Parathyroid adenoma (tissue), 2 donors: Measurements from ENCODE around the gene PROM2.

Experiments used
- H2AFZ ChIP-seq: fragments of 300-600 bp; sonication (generic); one replicate; pipeline ENCODE4 v1.7.0; 2017; ENCODE audit warnings: antibody characterized with exemption, mild to moderate bottlenecking
- H3K27ac ChIP-seq: fragments of 300-600 bp; sonication (generic); one replicate; pipeline ENCODE4 v1.7.0; 2017
- H3K27me3 ChIP-seq: fragments of 300-600 bp; sonication (generic); one replicate; pipeline ENCODE4 v1.7.0; 2017; ENCODE audit warnings: low read length; ENCODE audit not compliant: control insufficient read depth, insufficient read depth
- H3K36me3 ChIP-seq: fragments of 300-600 bp; sonication (generic); one replicate; pipeline ENCODE4 v1.7.0; 2017; ENCODE audit warnings: low read length; ENCODE audit not compliant: control insufficient read depth, insufficient read depth
- H3K4me1 ChIP-seq: fragments of 300-600 bp; sonication (generic); one replicate; pipeline ENCODE4 v1.7.0; 2017; ENCODE audit warnings: control low read depth
- H3K4me2 ChIP-seq: fragments of 300-600 bp; sonication (generic); one replicate; pipeline ENCODE4 v1.7.0; 2017; ENCODE audit warnings: low read length
- H3K4me3 ChIP-seq: fragments of 300-600 bp; sonication (generic); one replicate; pipeline ENCODE4 v1.7.0; 2017; ENCODE audit warnings: low read depth, low read length
- H3K79me2 ChIP-seq: fragments of 300-600 bp; sonication (generic); one replicate; pipeline ENCODE4 v1.7.0; 2017; ENCODE audit warnings: control low read depth
- H3K9ac ChIP-seq: fragments of 300-600 bp; sonication (generic); one replicate; pipeline ENCODE4 v1.7.0; 2017; ENCODE audit warnings: mild to moderate bottlenecking
- H3K9me3 ChIP-seq: fragments of 300-600 bp; sonication (generic); one replicate; pipeline ENCODE4 v1.7.0; 2017; ENCODE audit warnings: low read length; ENCODE audit not compliant: control insufficient read depth
- TF ChIP-seq, protein P1 (sequence below): fragments of 300-600 bp; sonication (generic); IDR thresholded peaks from one replicate; pipeline ENCODE4 v1.7.0; 2017; ENCODE audit warnings: antibody characterized with exemption, mild to moderate bottlenecking
- donor health status: primary hyperparathyroidism.

PROM2 gene

DNA sequence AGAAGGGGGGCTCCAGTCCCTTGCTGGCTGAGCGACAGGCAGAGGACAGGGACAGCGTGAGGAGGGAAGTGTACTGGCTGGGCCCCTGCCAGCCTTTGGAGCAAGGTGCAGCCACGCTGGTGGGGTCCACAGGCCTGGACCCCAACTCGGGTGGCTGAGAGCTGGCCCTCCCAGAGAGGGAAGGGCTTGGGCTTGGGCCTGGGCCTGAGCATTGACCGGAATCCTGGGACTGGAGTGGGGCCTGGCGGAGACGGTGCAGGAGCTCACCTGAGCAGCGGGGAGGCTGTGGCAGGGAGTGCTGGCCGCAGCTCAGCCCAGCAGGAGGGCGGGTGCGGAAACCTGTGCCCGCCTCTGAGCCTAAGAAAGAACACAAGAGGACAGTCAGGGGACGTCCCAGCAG lies 50.8 kb downstream of the PROM2 start:
- H3K27me3 ChIP-seq, result no peaks in the 10 kb centered on the region
- no peak overlapping the region for H3K27ac ChIP-seq
- no peaks in the 10 kb centered on the region for H3K9me3 ChIP-seq
- H3K4me1 ChIP-seq, result peaks cover 36% of the 10 kb centered on the region
- H3K4me2 ChIP-seq, result no peak overlapping the region
- no peaks in the 10 kb centered on the region for H3K79me2 ChIP-seq
- H2AFZ ChIP-seq, result no peak overlapping the region
- H3K9ac ChIP-seq, result no peak overlapping the region
- H3K36me3 ChIP-seq, result no peaks in the 10 kb centered on the region
- no peak overlapping the region for H3K4me3 ChIP-seq
- TF ChIP-seq, protein P1, sequence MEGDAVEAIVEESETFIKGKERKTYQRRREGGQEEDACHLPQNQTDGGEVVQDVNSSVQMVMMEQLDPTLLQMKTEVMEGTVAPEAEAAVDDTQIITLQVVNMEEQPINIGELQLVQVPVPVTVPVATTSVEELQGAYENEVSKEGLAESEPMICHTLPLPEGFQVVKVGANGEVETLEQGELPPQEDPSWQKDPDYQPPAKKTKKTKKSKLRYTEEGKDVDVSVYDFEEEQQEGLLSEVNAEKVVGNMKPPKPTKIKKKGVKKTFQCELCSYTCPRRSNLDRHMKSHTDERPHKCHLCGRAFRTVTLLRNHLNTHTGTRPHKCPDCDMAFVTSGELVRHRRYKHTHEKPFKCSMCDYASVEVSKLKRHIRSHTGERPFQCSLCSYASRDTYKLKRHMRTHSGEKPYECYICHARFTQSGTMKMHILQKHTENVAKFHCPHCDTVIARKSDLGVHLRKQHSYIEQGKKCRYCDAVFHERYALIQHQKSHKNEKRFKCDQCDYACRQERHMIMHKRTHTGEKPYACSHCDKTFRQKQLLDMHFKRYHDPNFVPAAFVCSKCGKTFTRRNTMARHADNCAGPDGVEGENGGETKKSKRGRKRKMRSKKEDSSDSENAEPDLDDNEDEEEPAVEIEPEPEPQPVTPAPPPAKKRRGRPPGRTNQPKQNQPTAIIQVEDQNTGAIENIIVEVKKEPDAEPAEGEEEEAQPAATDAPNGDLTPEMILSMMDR, result no peak

DNA sequence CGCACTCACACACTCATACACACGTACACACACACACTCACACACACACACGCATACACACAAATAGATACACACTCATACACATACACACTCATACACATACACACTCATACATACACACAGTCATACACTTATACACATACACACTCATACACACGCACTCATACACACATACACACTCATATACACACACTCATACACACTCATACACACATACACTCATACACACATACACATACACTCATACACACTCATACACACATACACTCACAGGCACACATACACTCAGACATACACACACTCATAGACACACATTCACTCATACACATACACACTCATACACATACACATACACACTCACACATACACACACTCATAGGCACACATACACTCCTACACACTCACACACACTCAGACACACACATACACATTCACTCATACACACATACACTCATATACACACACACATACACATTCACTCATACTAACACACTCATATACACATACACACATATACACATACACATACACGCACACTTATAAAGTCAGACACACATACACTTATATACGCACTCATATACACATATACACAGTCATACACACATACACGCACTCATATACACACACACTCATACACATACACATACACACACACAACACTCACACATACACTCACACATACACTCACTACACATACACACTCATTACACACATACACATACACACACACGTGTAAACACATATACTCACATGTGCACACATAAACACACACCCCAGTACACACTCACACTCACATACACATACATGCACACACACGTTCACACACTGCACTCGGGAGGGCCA lies 51.6 kb downstream of the PROM2 start:
- Histone ChIP-seq H3K9ac (no peak overlapping the region), H3K36me3 (no peaks in the 10 kb centered on the region), H3K4me2 (no peak overlapping the region), H3K4me3 (no peak overlapping the region), H3K27ac (no peak overlapping the region), H3K27me3 (no peaks in the 10 kb centered on the region), H3K79me2 (no peaks in the 10 kb centered on the region), H3K4me1 (peaks cover 44% of the 10 kb centered on the region), H2AFZ (no peak overlapping the region), H3K9me3 (no peaks in the 10 kb centered on the region)
- TF ChIP-seq, protein P1, result no peak

DNA sequence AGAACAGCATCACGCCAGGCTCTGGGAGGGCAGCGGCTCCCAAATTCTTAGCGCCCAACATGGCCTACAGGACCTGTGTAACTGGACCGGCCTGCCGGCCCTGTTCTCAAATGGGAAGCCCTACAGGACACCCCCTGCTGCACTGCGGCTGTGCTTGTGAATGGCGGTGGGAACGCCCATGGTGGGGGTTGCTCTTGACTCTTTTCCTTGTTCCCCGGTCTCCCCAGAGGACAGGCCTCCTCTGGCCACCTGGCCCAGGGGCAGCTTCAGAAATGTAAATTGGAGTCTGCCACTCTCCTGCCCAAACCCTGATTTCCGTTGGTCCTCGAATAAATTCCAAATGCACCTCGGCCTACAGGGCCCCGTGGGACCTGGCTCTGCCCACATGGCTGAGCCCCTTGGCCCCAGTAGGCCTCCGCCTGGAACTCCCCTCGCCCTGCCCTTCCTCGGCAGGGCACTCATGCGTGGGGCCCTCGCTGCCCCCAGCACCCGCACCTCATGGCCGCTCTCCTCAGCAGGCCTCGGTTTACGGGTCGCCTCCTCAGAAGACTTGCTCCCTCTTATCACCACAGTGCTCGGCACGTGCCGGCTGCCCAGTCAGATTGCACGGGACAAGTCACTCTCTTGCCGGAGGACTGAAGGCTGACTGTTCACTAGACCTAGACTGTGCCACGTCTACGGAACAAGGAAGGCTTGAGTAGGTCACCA lies 52.3 kb downstream of the PROM2 start:
- H3K9ac ChIP-seq, result no peak overlapping the region
- H3K36me3 ChIP-seq, result no peaks in the 10 kb centered on the region
- no peaks in the 10 kb centered on the region for H3K9me3 ChIP-seq
- H3K4me3 ChIP-seq, result no peak overlapping the region
- no peaks in the 10 kb centered on the region for H3K27me3 ChIP-seq
- no peaks in the 10 kb centered on the region for H3K79me2 ChIP-seq
- no peak overlapping the region for H3K4me2 ChIP-seq
- H3K4me1 ChIP-seq, result peaks cover 52% of the 10 kb centered on the region
- TF ChIP-seq, protein P1, result no peak
- no peak overlapping the region for H3K27ac ChIP-seq
- H2AFZ ChIP-seq, result peak overlapping the region; percentile 7

DNA sequence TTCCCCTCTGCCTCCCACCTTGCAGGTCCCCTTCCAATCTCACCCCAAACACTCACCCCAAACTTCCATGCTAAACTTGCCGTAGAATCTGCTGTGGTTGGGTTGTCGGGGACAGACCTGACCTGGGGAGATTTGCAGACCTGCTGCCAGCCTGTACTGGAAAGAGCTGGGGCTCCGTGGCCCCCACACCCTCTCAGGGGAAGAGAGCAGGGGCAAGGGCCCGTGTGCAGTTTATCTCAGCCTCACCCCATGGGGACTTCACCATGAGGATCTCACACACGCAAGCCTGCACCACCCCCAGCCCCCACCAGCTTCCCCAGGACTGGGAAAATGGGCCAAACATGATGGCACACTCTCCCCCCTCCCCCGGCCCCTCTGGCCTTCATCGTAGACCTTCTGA lies 53.6 kb downstream of the PROM2 start:
- Histone ChIP-seq H3K9ac (no peak overlapping the region), H3K4me2 (no peak overlapping the region), H3K4me1 (peaks cover 65% of the 10 kb centered on the region), H3K36me3 (no peaks in the 10 kb centered on the region), H3K27ac (peak overlapping the region; percentile 97), H3K27me3 (no peaks in the 10 kb centered on the region), H3K79me2 (no peaks in the 10 kb centered on the region), H3K9me3 (no peaks in the 10 kb centered on the region), H2AFZ (peak overlapping the region; percentile 57), H3K4me3 (no peak overlapping the region)
- TF ChIP-seq, protein P1, result no peak
